HCT116 (cell line): ENCODE measurements around the gene SFXN5. TPM values are rescaled to one million over a fixed set of nuclear protein-coding genes. Genes with fewer than 3 reads are reported as not detected.

Experiments used
- ATAC-seq: fragments of 200-7000 bp; cut with Tn5 transposase; 2 replicates; pipeline ENCODE4 v1.9.1; 2020; ENCODE audit warnings: mild to moderate bottlenecking, moderate library complexity
- BruUV-seq: library from RNA; stranded (reverse); fragments of 400-500 nt; replicated peaks from 2 replicates; lab custom pipeline; 2021; lab: Mats Ljungman, UMichigan
- CTCF ChIA-PET: fragments of 300-600 bp; sonication (Branson Sonifier 250); formaldehyde crosslinking; loops from one replicate; lab custom pipeline; 2021; ENCODE audit warnings: antibody characterized with exemption; lab: Charles Lee
- POLR2A ChIA-PET: fragments of 300-600, 350-600 bp; sonication (Branson Sonifier 250); formaldehyde crosslinking; loops from one replicate; lab custom pipeline; 2021; ENCODE audit warnings: antibody characterized with exemption; lab: Charles Lee
- RAD21 ChIA-PET, 2 experiments: fragments of 300-600 bp; sonication (Branson Sonifier 250); formaldehyde crosslinking; loops; one replicate each; lab custom pipeline; 2023; ENCODE audit warnings: low total read pairs in 2 of 2; ENCODE audit not compliant: uncharacterized antibody in 2 of 2, unreplicated experiment in 2 of 2, low non-redundant PET in 1 of 2; lab: Charles Lee
- DNase-seq: peaks from one replicate; pipeline ENCODE4 v3.0.0-alpha.2; 2010; ENCODE audit warnings: low read depth, low spot score
- H2AFZ ChIP-seq: fragments of 200-600 bp; shearing (Covaris generic), sonication (generic); 2 replicates; pipeline ENCODE4 v1.6.1; 2017; ENCODE audit warnings: low read depth, mixed run types, mixed read lengths, antibody characterized with exemption, low read length; ENCODE audit not compliant: poor library complexity, severe bottlenecking
- H3K27ac ChIP-seq: 2 replicates; pipeline ENCODE4 v1.5.1; 2012; ENCODE audit warnings: low read depth, low read length
- H3K27me3 ChIP-seq: fragments of 200-600 bp; sonication (generic); 2 replicates; pipeline ENCODE4 v1.6.1; 2016; ENCODE audit warnings: mixed run types, low read length, mixed read lengths; ENCODE audit not compliant: insufficient read depth
- H3K36me3 ChIP-seq, 2 experiments: fragments of 200-500 bp in 1 of 2; fragments of 200-600 bp in 1 of 2; sonication (Bioruptor generic) in 1 of 2; sonication (generic) in 1 of 2; 2 replicates each; pipeline versions ENCODE4 v1.5.1 to v1.6.1; 2014 to 2016; ENCODE audit warnings: low read length in 2 of 2, inconsistent platforms in 1 of 2, mixed read lengths in 1 of 2, mixed run types in 1 of 2; ENCODE audit not compliant: insufficient read depth in 2 of 2, control insufficient read depth in 1 of 2
- H3K4me1 ChIP-seq, 2 experiments: fragments of 200-600 bp in 1 of 2; sonication (generic) in 1 of 2; 2 replicates each; pipeline versions ENCODE4 v1.5.1 to v1.6.1; 2012 to 2017; ENCODE audit warnings: low read length in 2 of 2, inconsistent platforms in 1 of 2, mild to moderate bottlenecking in 1 of 2, mixed read lengths in 1 of 2, mixed run types in 1 of 2, moderate library complexity in 1 of 2; ENCODE audit not compliant: insufficient read depth in 2 of 2, control insufficient read depth in 1 of 2
- H3K4me2 ChIP-seq: fragments of 200-600 bp; sonication (generic); 2 replicates; pipeline ENCODE4 v1.6.1; 2017; ENCODE audit warnings: mixed run types, low read length, mixed read lengths
- H3K4me3 ChIP-seq, 2 experiments: fragments of 200-600 bp in 1 of 2; sonication (generic) in 1 of 2; replicated peaks in 1 of 2; 2 replicates each; pipeline ENCODE4 v1.5.1; 2011 to 2016; ENCODE audit warnings: low read length in 2 of 2, control low read depth in 1 of 2, low read depth in 1 of 2, mild to moderate bottlenecking in 1 of 2, mixed read lengths in 1 of 2, mixed run types in 1 of 2
- H3K79me2 ChIP-seq: fragments of 200-600 bp; sonication (generic); 2 replicates; pipeline ENCODE4 v1.6.1; 2017; ENCODE audit warnings: mild to moderate bottlenecking, mixed run types, low read length, moderate library complexity, mixed read lengths; ENCODE audit not compliant: insufficient read depth
- H3K9ac ChIP-seq: fragments of 200-600 bp; sonication (generic); 2 replicates; pipeline ENCODE4 v1.6.1; 2016; ENCODE audit warnings: low read length, mixed read lengths
- H3K9me2 ChIP-seq: fragments of 200-600 bp; sonication (generic), shearing (Covaris generic); 2 replicates; pipeline ENCODE4 v1.6.1; 2017; ENCODE audit warnings: mixed run types, mild to moderate bottlenecking, moderate library complexity; ENCODE audit not compliant: insufficient read depth
- H3K9me3 ChIP-seq, 2 experiments: fragments of 200-500 bp in 1 of 2; fragments of 200-600 bp in 1 of 2; sonication (Bioruptor generic) in 1 of 2; sonication (generic) in 1 of 2; 2 replicates each; pipeline ENCODE4 v1.6.1; 2014 to 2017; ENCODE audit warnings: low read length in 2 of 2, mixed read lengths in 2 of 2, inconsistent platforms in 1 of 2, low read depth in 1 of 2, mild to moderate bottlenecking in 1 of 2, mixed run types in 1 of 2, moderate library complexity in 1 of 2; ENCODE audit not compliant: control insufficient read depth in 1 of 2, insufficient read depth in 1 of 2
- H4K20me1 ChIP-seq: fragments of 200-600 bp; sonication (generic), shearing (Covaris generic); 2 replicates; pipeline ENCODE4 v1.6.1; 2017; ENCODE audit warnings: mixed run types, mild to moderate bottlenecking, moderate library complexity; ENCODE audit not compliant: insufficient read depth
- CEBPB ChIP-seq: IDR thresholded peaks from 2 replicates; pipeline ENCODE4 v1.6.1; 2012; ENCODE audit warnings: low read depth
- FOSL1 ChIP-seq: IDR thresholded peaks from 2 replicates; pipeline ENCODE4 v1.6.1; 2012; ENCODE audit warnings: low read depth
- RAD21 ChIP-seq: IDR thresholded peaks from 2 replicates; pipeline ENCODE4 v1.6.1; 2012; ENCODE audit warnings: low read depth, mild to moderate bottlenecking
- SP1 ChIP-seq: IDR thresholded peaks from 2 replicates; pipeline ENCODE4 v1.6.1; 2012; ENCODE audit warnings: low read depth
- SRF ChIP-seq: IDR thresholded peaks from 2 replicates; pipeline ENCODE4 v1.6.1; 2012; ENCODE audit warnings: low read depth
- YY1 ChIP-seq: IDR thresholded peaks from 2 replicates; pipeline ENCODE4 v1.6.1; 2011; ENCODE audit warnings: low read length, low read depth, moderate library complexity, mild to moderate bottlenecking; ENCODE audit not compliant: insufficient replicate concordance; ENCODE audit errors: extremely low read depth
- intact Hi-C: fragments of 100-400 bp; cut with micrococcal nuclease; formaldehyde crosslinking; loops from 2 replicates; pipeline ENCODE4 v1.10.0; 2022
- total RNA-seq: library from RNA; stranded (reverse); gene quantifications from one replicate; pipeline ENCODE4 v1.2.1, GENCODE V29; 2021; ENCODE audit not compliant: unreplicated experiment

SFXN5 gene
- total RNA-seq, 1 experiment from 2014 or later: 10.0 TPM

GRCh38 chr2:73069855-73070642, 1.5 kb downstream of the SFXN5 start:
- intact Hi-C loops: loop anchor here (2.0 to 5.0 kb wide), 2 partner anchors 78 to 177 kb away; no protein-coding TSS in a partner anchor
- peak overlapping the region; percentile 94 for H3K4me2 ChIP-seq
- ChIA-PET RAD21 (no interaction called here), POLR2A (no interaction called here), CTCF (no interaction called here)
- peak overlapping the region; percentile 86 for H3K9ac ChIP-seq
- no peaks in the 10 kb centered on the region for H4K20me1 ChIP-seq
- H3K27me3 ChIP-seq: no peaks in the 10 kb centered on the region
- BruUV-seq: TSS peak; percentile 54
- DNase-seq: no peak
- no peaks in the 10 kb centered on the region for H3K9me2 ChIP-seq
- peaks cover 49% of the 10 kb centered on the region for H3K79me2 ChIP-seq
- no peak overlapping the region for H2AFZ ChIP-seq
- no peak for ATAC-seq
- peak overlapping the region; percentile 80 to 81 for H3K4me3 ChIP-seq
- no peaks in the 10 kb centered on the region for H3K9me3 ChIP-seq
- peak overlapping the region; percentile 74 for H3K27ac ChIP-seq
- no peaks in the 10 kb centered on the region for H3K36me3 ChIP-seq
- peaks cover 15 to 31% of the 10 kb centered on the region in 2 experiments for H3K4me1 ChIP-seq
- TF ChIP-seq CEBPB (no peak), FOSL1 (no peak)

GRCh38 chr2:73069041-73069854, 2.3 kb downstream of the SFXN5 start:
- DNase-seq: no peak
- ATAC-seq: no peak
- H3K9me2 ChIP-seq: no peaks in the 10 kb centered on the region
- ChIA-PET RAD21 (no interaction called here), CTCF (no interaction called here), POLR2A (no interaction called here)
- peak overlapping the region in 1 of 2 experiments; percentile 81; a peak in 2 of 4 replicates for H3K4me3 ChIP-seq
- no peaks in the 10 kb centered on the region for H3K27me3 ChIP-seq
- TF ChIP-seq RAD21 (no peak), SP1 (no peak), YY1 (no peak), SRF (no peak)
- no peaks in the 10 kb centered on the region for H4K20me1 ChIP-seq
- intact Hi-C loops: no loop called here
- no peaks in the 10 kb centered on the region for H3K36me3 ChIP-seq
- H3K9me3 ChIP-seq: no peaks in the 10 kb centered on the region
- H3K4me2 ChIP-seq: peak overlapping the region; percentile 94
- H3K27ac ChIP-seq: 0 out of 2 replicates have a peak overlapping the region, but pooled peaks have one; percentile 74
- peak overlapping the region; percentile 86 for H3K9ac ChIP-seq
- H3K79me2 ChIP-seq: peaks cover 53% of the 10 kb centered on the region
- H3K4me1 ChIP-seq: peaks cover 23 to 39% of the 10 kb centered on the region in 2 experiments
- no peak overlapping the region for H2AFZ ChIP-seq
- BruUV-seq: no TSS peak
